Ovary (tissue), 9 donors: ENCODE measurements around the gene GRAMD1B. TPM values are rescaled to one million over a fixed set of nuclear protein-coding genes. Genes with fewer than 3 reads are reported as not detected.

ENCODE experiments used
- DNase-seq, 5 donors: peaks; one replicate each; pipeline ENCODE4 v3.0.0-alpha.2; 2019 to 2020
- H3K27ac ChIP-seq, 2 donors: fragments of 200-600 bp; one replicate each; pipeline versions ENCODE4 v1.5.1 to v1.8.0; 2019 to 2022
- H3K27me3 ChIP-seq: fragments of 200-600 bp; one replicate; pipeline ENCODE4 v1.8.0; 2022
- H3K36me3 ChIP-seq: fragments of 200-600 bp; sonication (generic); one replicate; pipeline ENCODE4 v1.5.1; 2019
- H3K4me1 ChIP-seq: one replicate; pipeline ENCODE4 v1.8.1; 2013; ENCODE audit warnings: mild to moderate bottlenecking, moderate library complexity; ENCODE audit not compliant: insufficient read depth
- H3K4me3 ChIP-seq: fragments of 200-600 bp; sonication (generic); one replicate; pipeline ENCODE4 v1.5.1; 2017
- H3K9me3 ChIP-seq, 2 donors: fragments of 200-600 bp in 1 of 2; sonication (generic) in 1 of 2; one replicate each; pipeline versions ENCODE4 v1.5.1 to v1.8.1; 2013 to 2019; ENCODE audit warnings: mild to moderate bottlenecking in 1 of 2, moderate library complexity in 1 of 2
- EP300 ChIP-seq: sonication (generic); formaldehyde crosslinking; IDR thresholded peaks from one replicate; pipeline ENCODE4 v1.6.1; 2017; ENCODE audit warnings: antibody characterized with exemption
- POLR2A ChIP-seq: fragments of 450-650 bp; IDR thresholded peaks from one replicate; pipeline ENCODE4 v1.6.1; 2017; ENCODE audit warnings: antibody characterized with exemption, mild to moderate bottlenecking, moderate library complexity
- WGBS, 3 donors: extraction: QIAGEN DNeasy Blood & Tissue Kit in 1 of 3; methylation state at CpG; one replicate each; pipeline versions ENCODE4 v1.1.5 to v1.1.7; 2013 to 2017; 5-methylcytosine and 5-hydroxymethylcytosine counted together
- intact Hi-C, 4 donors: fragments of 100-400 bp; cut with DNase I; formaldehyde crosslinking; loops; one replicate each; pipeline versions ENCODE4 v1.11.0 to v1.15.1; 2022 to 2023
- polyA plus RNA-seq, 2 donors: library from polyadenylated mRNA; stranded (reverse); fragments of 200-250 nt in 1 of 2; fragments of 350-450 nt in 1 of 2; fragmentation: Illumina TruSeq in 1 of 2; extraction: RNeasy Lipid Tissue Mini Kit (QIAGEN cat#74804) in 1 of 2; gene quantifications; one replicate each; pipeline ENCODE4 v1.2.3, GENCODE V29; 2013 to 2014
- total RNA-seq, 7 donors: library from RNA; depleted of rRNA in 2 of 7; stranded (reverse); fragments of >200 nt in 2 of 7; fragmentation: NEBNext Ultra II Directional in 3 of 7; extraction: Animal tissue kit (Norgen Biotek cat#: 25700) in 3 of 7; gene quantifications; one replicate each; pipeline versions ENCODE4 v1.1.0 to v1.2.4, GENCODE V29; 2016 to 2023
- TF ChIP-seq, protein P1 (sequence below), 3 donors: fragments of 450-650 bp in 2 of 3; fragments of 200-600 bp in 1 of 3; IDR thresholded peaks; one replicate each; pipeline versions ENCODE4 v1.5.1 to v1.8.0; 2016 to 2022; ENCODE audit warnings: antibody characterized with exemption in 3 of 3, mild to moderate bottlenecking in 1 of 3
- donor health status: DM: no; HTN: no; CAD: no; lungs with moderate emphysema.
- donor health status: DM: no; HTN: no; CAD: no.
- donor health status: Bipolar disorder and iron deficiency.
- donor health status: DM: yes; HTN: yes; CAD: no.
- donor health status: DM: no; HTN: no; CAD: no.
- donor health status: DM: yes; HTN: yes; CAD: no.

The GRAMD1B gene
- total and polyA plus RNA-seq, 9 donors: 10.8 to 185 (median 25.4) TPM

DNA sequence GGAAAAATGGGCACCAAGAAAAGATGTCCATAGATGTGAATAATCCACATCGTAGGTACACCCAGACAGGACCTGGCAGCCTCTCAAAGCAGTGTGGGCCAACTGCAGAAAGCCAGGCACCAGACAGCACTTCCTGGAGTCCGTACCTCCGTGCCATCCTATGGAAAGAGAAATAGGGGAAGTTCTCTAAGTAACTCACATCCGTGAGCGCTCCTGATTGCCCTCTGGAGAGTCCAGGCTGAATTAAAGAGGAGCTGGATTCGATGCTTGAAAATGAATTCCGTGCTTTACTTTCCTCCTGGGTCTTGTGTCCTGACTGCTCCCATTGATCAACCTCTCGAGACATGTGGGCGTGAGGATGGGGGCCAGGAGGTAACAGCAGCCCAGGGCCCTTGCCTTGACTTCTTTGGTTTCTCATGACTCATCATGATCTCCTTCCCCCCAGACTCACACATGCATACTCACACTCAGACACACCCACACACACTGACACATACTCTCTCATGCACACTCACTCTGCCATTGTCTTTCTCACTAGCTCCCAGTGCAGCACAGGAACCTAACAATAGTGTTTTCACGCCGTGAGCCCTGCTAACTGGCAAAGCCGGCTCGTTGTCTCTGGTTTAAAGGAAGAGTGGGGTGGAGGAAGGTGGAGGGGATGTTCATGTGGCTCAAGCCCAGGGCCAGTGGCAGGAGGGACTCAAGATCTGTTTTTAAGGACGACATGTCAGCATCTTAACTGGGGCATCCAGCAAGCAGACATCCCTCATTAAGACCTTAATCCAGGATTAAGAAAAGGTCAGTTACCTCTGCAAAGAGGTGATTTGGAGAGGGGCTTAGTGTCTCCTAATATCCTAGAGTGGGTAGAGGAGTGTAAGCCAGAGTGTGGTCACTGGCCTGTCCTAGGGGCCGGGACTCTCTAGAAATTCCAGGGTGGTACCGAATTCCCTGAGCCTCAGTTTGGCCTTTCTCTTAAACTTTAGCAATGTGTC is 120.2 kb downstream of the GRAMD1B start:
- no peaks in the 10 kb centered on the region for H3K9me3 ChIP-seq
- no peak for DNase-seq
- intact Hi-C loops: no loop called here
- no peaks in the 10 kb centered on the region for H3K27me3 ChIP-seq
- H3K4me3 ChIP-seq: no peak overlapping the region
- TF ChIP-seq, protein P1, sequence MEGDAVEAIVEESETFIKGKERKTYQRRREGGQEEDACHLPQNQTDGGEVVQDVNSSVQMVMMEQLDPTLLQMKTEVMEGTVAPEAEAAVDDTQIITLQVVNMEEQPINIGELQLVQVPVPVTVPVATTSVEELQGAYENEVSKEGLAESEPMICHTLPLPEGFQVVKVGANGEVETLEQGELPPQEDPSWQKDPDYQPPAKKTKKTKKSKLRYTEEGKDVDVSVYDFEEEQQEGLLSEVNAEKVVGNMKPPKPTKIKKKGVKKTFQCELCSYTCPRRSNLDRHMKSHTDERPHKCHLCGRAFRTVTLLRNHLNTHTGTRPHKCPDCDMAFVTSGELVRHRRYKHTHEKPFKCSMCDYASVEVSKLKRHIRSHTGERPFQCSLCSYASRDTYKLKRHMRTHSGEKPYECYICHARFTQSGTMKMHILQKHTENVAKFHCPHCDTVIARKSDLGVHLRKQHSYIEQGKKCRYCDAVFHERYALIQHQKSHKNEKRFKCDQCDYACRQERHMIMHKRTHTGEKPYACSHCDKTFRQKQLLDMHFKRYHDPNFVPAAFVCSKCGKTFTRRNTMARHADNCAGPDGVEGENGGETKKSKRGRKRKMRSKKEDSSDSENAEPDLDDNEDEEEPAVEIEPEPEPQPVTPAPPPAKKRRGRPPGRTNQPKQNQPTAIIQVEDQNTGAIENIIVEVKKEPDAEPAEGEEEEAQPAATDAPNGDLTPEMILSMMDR (IDR thresholded peaks at IDR 0.05): no peak
- TF ChIP-seq POLR2A: no peak
- TF ChIP-seq EP300: no peak
- 77 to 90% (median 81%) methylated on average over 16 of the region's 16 CpGs for WGBS, 3 donors
- no peaks in the 10 kb centered on the region for H3K4me1 ChIP-seq
- no peaks in the 10 kb centered on the region for H3K36me3 ChIP-seq
- H3K27ac ChIP-seq: no peak overlapping the region

- H3K27me3 ChIP-seq: no peaks in the 10 kb centered on the region
- intact Hi-C loops: no loop called here
- DNase-seq: no peak
- H3K4me1 ChIP-seq: no peaks in the 10 kb centered on the region
- no peak overlapping the region for H3K27ac ChIP-seq
- TF ChIP-seq POLR2A (no peak), EP300 (no peak)
- TF ChIP-seq, protein P1 (IDR thresholded peaks at IDR 0.05): no peak
- no peaks in the 10 kb centered on the region for H3K9me3 ChIP-seq
- 86 to 97% (median 88%) methylated on average over 6 of the region's 6 CpGs for WGBS, 3 donors
- no peak overlapping the region for H3K4me3 ChIP-seq
- H3K36me3 ChIP-seq: no peaks in the 10 kb centered on the region
Observed at GRCh38 chr11:123551079-123551478, 121.0 kb downstream of the GRAMD1B start.

DNA sequence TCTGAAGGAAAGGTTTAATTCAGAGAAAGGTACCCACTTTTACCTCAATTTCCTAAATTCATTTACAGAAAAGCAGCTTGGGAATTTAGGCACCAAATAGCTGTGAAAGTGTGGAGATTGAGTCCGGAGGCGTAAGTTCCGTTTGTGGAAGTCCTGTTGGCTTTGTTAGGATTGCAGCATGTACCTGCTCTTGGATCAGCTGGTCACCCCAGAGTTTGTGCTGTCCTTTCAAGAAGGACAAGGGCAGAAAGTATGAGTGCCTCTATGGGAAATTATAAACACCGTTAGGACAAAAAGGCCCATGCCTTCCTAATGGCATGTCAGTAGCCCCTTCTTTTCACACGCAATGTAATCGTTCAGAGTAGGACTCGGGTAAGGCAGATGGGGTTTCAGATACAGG is 126.6 kb downstream of the GRAMD1B start:
- Histone ChIP-seq H3K4me1 (peaks cover 8% of the 10 kb centered on the region), H3K27me3 (no peaks in the 10 kb centered on the region), H3K36me3 (no peaks in the 10 kb centered on the region), H3K9me3 (no peaks in the 10 kb centered on the region), H3K4me3 (no peak overlapping the region), H3K27ac (no peak overlapping the region)
- 91 to 95% (median 93%) methylated on average over 7 of the region's 7 CpGs for WGBS, 3 donors
- TF ChIP-seq, protein P1 (IDR thresholded peaks at IDR 0.05): no peak
- TF ChIP-seq POLR2A: no peak
- no peak for TF ChIP-seq EP300
- no peak for DNase-seq
- intact Hi-C loops: no loop called here

GRCh38 chr11:123558536-123559315 is 128.7 kb downstream of the GRAMD1B start:
- intact Hi-C loops: no loop called here
- DNase-seq: no peak
- Histone ChIP-seq H3K9me3 (no peaks in the 10 kb centered on the region), H3K27ac (no peak overlapping the region), H3K36me3 (no peaks in the 10 kb centered on the region), H3K27me3 (no peaks in the 10 kb centered on the region), H3K4me3 (no peak overlapping the region), H3K4me1 (peaks cover 14% of the 10 kb centered on the region)
- WGBS, 3 donors: 68 to 74% (median 71%) methylated on average over 12 of the region's 12 CpGs
- TF ChIP-seq EP300 (no peak), POLR2A (no peak)
- TF ChIP-seq, protein P1 (IDR thresholded peaks at IDR 0.05): no peak
